NCI-H748 (cell line): ENCODE measurements around the gene GPR137C.

Experiments used
- DNase-seq: peaks from one replicate; lab custom pipeline; 2025; ENCODE audit not compliant: unreplicated experiment; lab: John Stamatoyannopoulos, UW

GPR137C gene

GRCh38 chr14:52552063-52552988 is at the start of gene GPR137C, which contains the start of gene TXNDC16:
TSS of gene GPR137C (plus strand) at chr14:52552836. CDS start at chr14:52553148, 312 bp downstream.
TSS of gene TXNDC16 (minus strand) at chr14:52552505. CDS start at chr14:52543557, 8,948 bp downstream.
- peak; percentile 100 for DNase-seq

- DNase-seq = no peak
Observed at GRCh38 chr14:52513249-52513648, 39.4 kb upstream of the GPR137C start.

GRCh38 chr14:52514046-52514811 is 38.4 kb upstream of the GPR137C start:
- no peak for DNase-seq

GRCh38 chr14:52522033-52522432 is 30.6 kb upstream of the GPR137C start:
- peak; percentile 77 for DNase-seq

- DNase-seq = no peak
Observed at GRCh38 chr14:52522581-52523345, 29.9 kb upstream of the GPR137C start.

GRCh38 chr14:52527052-52527451 is 25.6 kb upstream of the GPR137C start:
- DNase-seq = no peak

GRCh38 chr14:52531481-52531880 is 21.2 kb upstream of the GPR137C start:
- DNase-seq = no peak

GRCh38 chr14:52536269-52536668 is 16.4 kb upstream of the GPR137C start:
- DNase-seq = no peak

GRCh38 chr14:52538623-52539022 is 14.0 kb upstream of the GPR137C start:
- DNase-seq = no peak

GRCh38 chr14:52545584-52546317 is 6.9 kb upstream of the GPR137C start:
- DNase-seq = no peak

GRCh38 chr14:52546318-52546670 is 6.3 kb upstream of the GPR137C start:
- no peak for DNase-seq

- no peak for DNase-seq
Observed at GRCh38 chr14:52547027-52547426, 5.6 kb upstream of the GPR137C start.

- no peak for DNase-seq
Observed at GRCh38 chr14:52547526-52547925, 5.1 kb upstream of the GPR137C start.

- no peak for DNase-seq
Observed at GRCh38 chr14:52550661-52551060, 2.0 kb upstream of the GPR137C start.

GRCh38 chr14:52551205-52551604 is 1.4 kb upstream of the GPR137C start:
- no peak for DNase-seq

GRCh38 chr14:52551696-52552062 is 957 bp upstream of the GPR137C start:
- peak; percentile 56 for DNase-seq

GRCh38 chr14:52553002-52553670 is 500 bp downstream of the GPR137C start:
- DNase-seq = peak; percentile 80

- peak; percentile 92 for DNase-seq
Observed at GRCh38 chr14:52553671-52554575, 1.3 kb downstream of the GPR137C start.

- DNase-seq = no peak
Observed at GRCh38 chr14:52558688-52559087, 6.1 kb downstream of the GPR137C start.
